ENCODE results near the gene MYO1E.

MYO1E gene

GRCh38 chr15:59321000-59321689 is 51.5 kb downstream of the MYO1E start:
- Histone ChIP-seq H3K27ac (ENCODE audit: low read depth, low read length) (no peak overlapping the region), H3K4me1 (ENCODE audit: control insufficient read depth, insufficient read depth, low read length) (no peaks in the 10 kb centered on the region; the same call in none of the 2 replicates), H3K27me3 (ENCODE audit: control insufficient read depth, insufficient read depth, low read length) (no peaks in the 10 kb centered on the region), H3K36me3 (ENCODE audit: control insufficient read depth, insufficient read depth, low read length) (no peaks in the 10 kb centered on the region), H3K9ac (ENCODE audit: low read length) (no peak overlapping the region), H3K4me3 (ENCODE audit: low read depth, low read length) (no peak overlapping the region), H3K9me3 (ENCODE audit: control insufficient read depth, insufficient read depth, low read depth, low read length) (peaks cover 3% of the 10 kb centered on the region; the same call in 1 of the 2 replicates)

GRCh38 chr15:59317211-59317610 is 55.5 kb downstream of the MYO1E start:
- Histone ChIP-seq H3K36me3 (ENCODE audit: control insufficient read depth, insufficient read depth, low read length) (no peaks in the 10 kb centered on the region), H3K9me3 (ENCODE audit: control insufficient read depth, insufficient read depth, low read depth, low read length) (peaks cover 3% of the 10 kb centered on the region; the same call in 1 of the 2 replicates), H3K9ac (ENCODE audit: low read length) (no peak overlapping the region), H3K4me3 (ENCODE audit: low read depth, low read length) (no peak overlapping the region), H3K4me1 (ENCODE audit: control insufficient read depth, insufficient read depth, low read length) (peaks cover 20% of the 10 kb centered on the region), H3K27ac (ENCODE audit: low read depth, low read length) (no peak overlapping the region), H3K27me3 (ENCODE audit: control insufficient read depth, insufficient read depth, low read length) (no peaks in the 10 kb centered on the region)

- Histone ChIP-seq H3K9ac (ENCODE audit: low read length) (no peak overlapping the region), H3K27ac (ENCODE audit: low read depth, low read length) (no peak overlapping the region), H3K4me3 (ENCODE audit: low read depth, low read length) (no peak overlapping the region), H3K27me3 (ENCODE audit: control insufficient read depth, insufficient read depth, low read length) (no peaks in the 10 kb centered on the region), H3K9me3 (ENCODE audit: control insufficient read depth, insufficient read depth, low read depth, low read length) (no peaks in the 10 kb centered on the region; the same call in 1 of the 2 replicates), H3K4me1 (ENCODE audit: control insufficient read depth, insufficient read depth, low read length) (peaks cover 20% of the 10 kb centered on the region), H3K36me3 (ENCODE audit: control insufficient read depth, insufficient read depth, low read length) (no peaks in the 10 kb centered on the region)
These were observed 56.7 kb downstream of the MYO1E start for GRCh38 chr15:59315914-59316451.

GRCh38 chr15:59313641-59314332 is 58.9 kb downstream of the MYO1E start:
- no peak overlapping the region for H3K4me3 ChIP-seq (ENCODE audit: low read depth, low read length)
- H3K9ac ChIP-seq (ENCODE audit: low read length), result no peak overlapping the region
- peaks cover 20% of the 10 kb centered on the region for H3K4me1 ChIP-seq (ENCODE audit: control insufficient read depth, insufficient read depth, low read length)
- H3K27ac ChIP-seq (ENCODE audit: low read depth, low read length), result no peak overlapping the region
- no peaks in the 10 kb centered on the region for H3K9me3 ChIP-seq (ENCODE audit: control insufficient read depth, insufficient read depth, low read depth, low read length)
- no peaks in the 10 kb centered on the region for H3K36me3 ChIP-seq (ENCODE audit: control insufficient read depth, insufficient read depth, low read length)
- no peaks in the 10 kb centered on the region for H3K27me3 ChIP-seq (ENCODE audit: control insufficient read depth, insufficient read depth, low read length)

GRCh38 chr15:59312205-59312604 is 60.5 kb downstream of the MYO1E start:
- Histone ChIP-seq H3K27ac (ENCODE audit: low read depth, low read length) (no peak overlapping the region), H3K9me3 (ENCODE audit: control insufficient read depth, insufficient read depth, low read depth, low read length) (no peaks in the 10 kb centered on the region), H3K27me3 (ENCODE audit: control insufficient read depth, insufficient read depth, low read length) (no peaks in the 10 kb centered on the region), H3K4me1 (ENCODE audit: control insufficient read depth, insufficient read depth, low read length) (peaks cover 20% of the 10 kb centered on the region), H3K4me3 (ENCODE audit: low read depth, low read length) (no peak overlapping the region), H3K9ac (ENCODE audit: low read length) (no peak overlapping the region), H3K36me3 (ENCODE audit: control insufficient read depth, insufficient read depth, low read length) (no peaks in the 10 kb centered on the region)

GRCh38 chr15:59311195-59311594 is 61.5 kb downstream of the MYO1E start:
- H3K27me3 ChIP-seq (ENCODE audit: control insufficient read depth, insufficient read depth, low read length), result no peaks in the 10 kb centered on the region
- H3K4me1 ChIP-seq (ENCODE audit: control insufficient read depth, insufficient read depth, low read length), result peaks cover 20% of the 10 kb centered on the region

GRCh38 chr15:59309405-59309804 is 63.3 kb downstream of the MYO1E start:
- Histone ChIP-seq H3K36me3 (ENCODE audit: control insufficient read depth, insufficient read depth, low read length) (no peaks in the 10 kb centered on the region), H3K27ac (ENCODE audit: low read depth, low read length) (no peak overlapping the region), H3K9me3 (ENCODE audit: control insufficient read depth, insufficient read depth, low read depth, low read length) (no peaks in the 10 kb centered on the region), H3K4me1 (ENCODE audit: control insufficient read depth, insufficient read depth, low read length) (peaks cover 17% of the 10 kb centered on the region), H3K9ac (ENCODE audit: low read length) (no peak overlapping the region), H3K27me3 (ENCODE audit: control insufficient read depth, insufficient read depth, low read length) (no peaks in the 10 kb centered on the region), H3K4me3 (ENCODE audit: low read depth, low read length) (no peak overlapping the region)

More at GRCh38 chr15:59311195-59311594, 61.5 kb downstream of the MYO1E start:
- Histone ChIP-seq H3K9ac (ENCODE audit: low read length) (no peak overlapping the region), H3K36me3 (ENCODE audit: control insufficient read depth, insufficient read depth, low read length) (no peaks in the 10 kb centered on the region), H3K4me3 (ENCODE audit: low read depth, low read length) (no peak overlapping the region), H3K9me3 (ENCODE audit: control insufficient read depth, insufficient read depth, low read depth, low read length) (no peaks in the 10 kb centered on the region), H3K27ac (ENCODE audit: low read depth, low read length) (no peak overlapping the region)

GRCh38 chr15:59307165-59307537 is 65.5 kb downstream of the MYO1E start:
- Histone ChIP-seq H3K4me3 (ENCODE audit: low read depth, low read length) (no peak overlapping the region), H3K36me3 (ENCODE audit: control insufficient read depth, insufficient read depth, low read length) (no peaks in the 10 kb centered on the region), H3K27ac (ENCODE audit: low read depth, low read length) (no peak overlapping the region), H3K9me3 (ENCODE audit: control insufficient read depth, insufficient read depth, low read depth, low read length) (no peaks in the 10 kb centered on the region), H3K27me3 (ENCODE audit: control insufficient read depth, insufficient read depth, low read length) (no peaks in the 10 kb centered on the region), H3K9ac (ENCODE audit: low read length) (no peak overlapping the region), H3K4me1 (ENCODE audit: control insufficient read depth, insufficient read depth, low read length) (peaks cover 14% of the 10 kb centered on the region)

GRCh38 chr15:59306520-59307164 is 66.0 kb downstream of the MYO1E start:
- Histone ChIP-seq H3K9me3 (ENCODE audit: control insufficient read depth, insufficient read depth, low read depth, low read length) (no peaks in the 10 kb centered on the region), H3K4me1 (ENCODE audit: control insufficient read depth, insufficient read depth, low read length) (peaks cover 14% of the 10 kb centered on the region), H3K4me3 (ENCODE audit: low read depth, low read length) (no peak overlapping the region), H3K27ac (ENCODE audit: low read depth, low read length) (no peak overlapping the region), H3K27me3 (ENCODE audit: control insufficient read depth, insufficient read depth, low read length) (no peaks in the 10 kb centered on the region), H3K9ac (ENCODE audit: low read length) (no peak overlapping the region), H3K36me3 (ENCODE audit: control insufficient read depth, insufficient read depth, low read length) (no peaks in the 10 kb centered on the region)

GRCh38 chr15:59304807-59305206 is 67.9 kb downstream of the MYO1E start:
- Histone ChIP-seq H3K4me1 (ENCODE audit: control insufficient read depth, insufficient read depth, low read length) (peaks cover 14% of the 10 kb centered on the region), H3K27ac (ENCODE audit: low read depth, low read length) (no peak overlapping the region), H3K36me3 (ENCODE audit: control insufficient read depth, insufficient read depth, low read length) (no peaks in the 10 kb centered on the region), H3K9ac (ENCODE audit: low read length) (no peak overlapping the region), H3K9me3 (ENCODE audit: control insufficient read depth, insufficient read depth, low read depth, low read length) (no peaks in the 10 kb centered on the region), H3K27me3 (ENCODE audit: control insufficient read depth, insufficient read depth, low read length) (no peaks in the 10 kb centered on the region), H3K4me3 (ENCODE audit: low read depth, low read length) (no peak overlapping the region)
